NCI-H524 (cell line): Measurements from ENCODE around the gene FAM120A.
"Not testable (repeated sequence)": the region's sequence is repeated elsewhere in the genome, so short reads cannot be mapped to it uniquely, and the experiment has no call there.

Source experiments
- DNase-seq, 2 experiments: peaks; one replicate each; lab custom pipeline; 2025; lab: John Stamatoyannopoulos, UW

Gene FAM120A

GRCh38 chr9:93511228-93511627 is 59.7 kb downstream of the FAM120A start:
- not testable (repeated sequence) for DNase-seq

GRCh38 chr9:93512170-93512812 is 60.8 kb downstream of the FAM120A start:
- not testable (repeated sequence) for DNase-seq

GRCh38 chr9:93513606-93514005 is 62.1 kb downstream of the FAM120A start:
- DNase-seq, result no peak

- DNase-seq, result no peak
Observed at GRCh38 chr9:93517331-93517730, 65.8 kb downstream of the FAM120A start.

GRCh38 chr9:93520523-93520922 is 69.0 kb downstream of the FAM120A start:
- peak in 1 of 2 experiments; percentile 20 for DNase-seq

- no peak for DNase-seq
Observed at GRCh38 chr9:93522736-93523135, 71.3 kb downstream of the FAM120A start.

GRCh38 chr9:93523518-93524144 is 72.1 kb downstream of the FAM120A start:
- no peak for DNase-seq

- no peak for DNase-seq
Observed at GRCh38 chr9:93525476-93525875, 74.0 kb downstream of the FAM120A start.

- DNase-seq, result no peak
Observed at GRCh38 chr9:93531374-93531773, 79.9 kb downstream of the FAM120A start.

- DNase-seq, result no peak
Observed at GRCh38 chr9:93532141-93532540, 80.7 kb downstream of the FAM120A start.

GRCh38 chr9:93533863-93534262 is 82.4 kb downstream of the FAM120A start:
- no peak for DNase-seq

GRCh38 chr9:93536167-93536566 is 84.7 kb downstream of the FAM120A start:
- DNase-seq, result no peak

GRCh38 chr9:93536874-93537273 is 85.4 kb downstream of the FAM120A start:
- DNase-seq, result no peak

GRCh38 chr9:93540305-93540704 is 88.8 kb downstream of the FAM120A start:
- DNase-seq, result no peak

GRCh38 chr9:93541005-93541404 is 89.5 kb downstream of the FAM120A start:
- no peak for DNase-seq

GRCh38 chr9:93541581-93542349 is 90.3 kb downstream of the FAM120A start:
- no peak for DNase-seq

- no peak for DNase-seq
Observed at GRCh38 chr9:93543117-93543516, 91.6 kb downstream of the FAM120A start.

GRCh38 chr9:93546356-93546755 is 94.9 kb downstream of the FAM120A start:
- no peak for DNase-seq

GRCh38 chr9:93549611-93550010 is 98.1 kb downstream of the FAM120A start:
- no peak for DNase-seq

- DNase-seq, result no peak
Observed at GRCh38 chr9:93552923-93553322, 101.4 kb downstream of the FAM120A start.

GRCh38 chr9:93555370-93555769 is 103.9 kb downstream of the FAM120A start:
- no peak for DNase-seq

GRCh38 chr9:93557366-93558137 is 106.1 kb downstream of the FAM120A start:
- no peak for DNase-seq
